ENCODE results near the gene PNPLA3. TPM values are rescaled to one million over a fixed set of nuclear protein-coding genes. Genes with fewer than 3 reads are reported as not detected.

PNPLA3 gene
- total RNA-seq, 1 experiment from 2014 or later = 17.5 TPM

DNA sequence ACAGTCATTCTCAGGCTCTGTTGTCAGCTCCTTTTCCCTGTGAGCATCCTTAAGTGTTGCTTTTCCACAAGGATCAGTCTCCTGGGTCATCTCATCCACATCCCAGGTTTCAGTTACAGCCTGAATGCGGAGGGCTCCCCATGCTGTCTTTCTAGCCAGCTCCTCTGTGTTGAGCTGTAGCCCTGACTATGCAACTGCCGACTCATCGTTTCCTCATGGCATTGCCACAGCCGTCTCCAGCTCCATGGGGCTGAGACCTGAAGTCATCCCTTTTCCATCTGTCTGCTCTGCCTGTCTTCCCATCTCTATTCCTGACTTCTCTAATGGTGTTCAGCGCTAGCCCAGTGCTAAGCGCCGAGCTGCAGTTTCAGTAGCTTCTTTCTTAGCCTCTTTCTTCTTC lies 43.5 kb downstream of the PNPLA3 start:
- Histone ChIP-seq H2AK5ac (ENCODE audit: insufficient read length, low read length) (no peak overlapping the region), H3K9me3 (ENCODE audit: control insufficient read depth, low read depth, low read length) (no peaks in the 10 kb centered on the region), H3K23ac (ENCODE audit: insufficient read length, low read depth, low read length) (no peak overlapping the region), H4K8ac (replicated peaks; ENCODE audit: insufficient read length, low read depth, low read length) (no peak overlapping the region), H3K23me2 (ENCODE audit: insufficient read length, low read depth, low read length, poor library complexity, severe bottlenecking) (no peaks in the 10 kb centered on the region), H4K20me1 (ENCODE audit: control insufficient read depth, insufficient read depth, insufficient read length) (no peaks in the 10 kb centered on the region), H4K91ac (ENCODE audit: insufficient read length, low read depth, low read length) (no peak overlapping the region), H3K4ac (ENCODE audit: low read depth, low read length) (no peak overlapping the region), H2BK5ac (ENCODE audit: insufficient read length, low read length) (no peak overlapping the region), H2BK15ac (ENCODE audit: low read depth, low read length) (no peak overlapping the region), H3K9ac (ENCODE audit: extremely low read depth, insufficient read length, low read length) (no peak overlapping the region), H3K4me2 (ENCODE audit: insufficient read depth, insufficient read length, low read length) (no peak overlapping the region), H2AFZ (ENCODE audit: low read length) (no peak overlapping the region), H2BK12ac (ENCODE audit: insufficient read length, low read depth, low read length) (no peak overlapping the region), H3K18ac (ENCODE audit: insufficient read length, low read depth, low read length) (no peak overlapping the region), H3T11ph (ENCODE audit: low read length) (no peak overlapping the region), H3K4me1 (ENCODE audit: insufficient read depth, low read length) (no peaks in the 10 kb centered on the region), H2BK20ac (ENCODE audit: low read depth, low read length, poor library complexity, severe bottlenecking) (no peak overlapping the region), H2BK120ac (ENCODE audit: low read depth, low read length, poor library complexity, severe bottlenecking) (no peak overlapping the region), H3K14ac (ENCODE audit: insufficient read depth, low read length) (no peak overlapping the region), H3K27me3 (ENCODE audit: insufficient read depth, low read length) (no peaks in the 10 kb centered on the region), H3K79me2 (ENCODE audit: insufficient read depth, low read length) (no peaks in the 10 kb centered on the region), H3K56ac (ENCODE audit: insufficient read length, low read depth, low read length) (no peak overlapping the region), H3K27ac (ENCODE audit: insufficient read length, low read depth, low read length) (no peak overlapping the region), H3K79me1 (ENCODE audit: insufficient read depth, low read depth, low read length, poor library complexity, severe bottlenecking) (no peaks in the 10 kb centered on the region), H4K5ac (ENCODE audit: insufficient read length, low read depth, low read length) (no peak overlapping the region)
- peak overlapping the region in 2 of 3 experiments; percentile 2 to 74; a peak in 3 of 7 replicates for H3K27ac Mint-ChIP-seq
- no CpG with 5 or more reads among the region's 7 CpGs for WGBS (ENCODE audit: extremely low coverage, insufficient read length, low lambda C conversion rate)
- no peak for DNase-seq
- H3K27me3 Mint-ChIP-seq (ENCODE audit: low read depth) = no peaks in the 10 kb centered on the region
- H3K36me3 Mint-ChIP-seq (ENCODE audit: insufficient read depth in 1 of 3, low read depth in 3 of 3) = peaks cover 24 to 74% (median 62%) of the 10 kb centered on the region in 3 experiments; a peak in 6 of 7 replicates
- no peaks in the 10 kb centered on the region for H3K9me3 Mint-ChIP-seq
- no peaks in the 10 kb centered on the region for H3K4me1 Mint-ChIP-seq
- H3K4me3 Mint-ChIP-seq = no peak overlapping the region
- TF ChIP-seq, protein P1, sequence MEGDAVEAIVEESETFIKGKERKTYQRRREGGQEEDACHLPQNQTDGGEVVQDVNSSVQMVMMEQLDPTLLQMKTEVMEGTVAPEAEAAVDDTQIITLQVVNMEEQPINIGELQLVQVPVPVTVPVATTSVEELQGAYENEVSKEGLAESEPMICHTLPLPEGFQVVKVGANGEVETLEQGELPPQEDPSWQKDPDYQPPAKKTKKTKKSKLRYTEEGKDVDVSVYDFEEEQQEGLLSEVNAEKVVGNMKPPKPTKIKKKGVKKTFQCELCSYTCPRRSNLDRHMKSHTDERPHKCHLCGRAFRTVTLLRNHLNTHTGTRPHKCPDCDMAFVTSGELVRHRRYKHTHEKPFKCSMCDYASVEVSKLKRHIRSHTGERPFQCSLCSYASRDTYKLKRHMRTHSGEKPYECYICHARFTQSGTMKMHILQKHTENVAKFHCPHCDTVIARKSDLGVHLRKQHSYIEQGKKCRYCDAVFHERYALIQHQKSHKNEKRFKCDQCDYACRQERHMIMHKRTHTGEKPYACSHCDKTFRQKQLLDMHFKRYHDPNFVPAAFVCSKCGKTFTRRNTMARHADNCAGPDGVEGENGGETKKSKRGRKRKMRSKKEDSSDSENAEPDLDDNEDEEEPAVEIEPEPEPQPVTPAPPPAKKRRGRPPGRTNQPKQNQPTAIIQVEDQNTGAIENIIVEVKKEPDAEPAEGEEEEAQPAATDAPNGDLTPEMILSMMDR (conservative IDR thresholded peaks at IDR 0.05) = no peak
